HG03571 (cell line): ENCODE results near the gene TBC1D2B.
A peak's percentile ranks its signal among the peaks of the same experiment; 100 is the strongest.

Experiments used
- ATAC-seq: cut with Tn5 transposase; IDR thresholded peaks from one replicate; pipeline ENCODE4 v1.9.1; 2021; ENCODE audit not compliant: unreplicated experiment

Gene TBC1D2B

GRCh38 chr15:78098131-78098755 lies 20.7 kb upstream of the TBC1D2B start:
- no peak for ATAC-seq

GRCh38 chr15:78097667-78098066 lies 20.2 kb upstream of the TBC1D2B start:
- no peak for ATAC-seq

GRCh38 chr15:78093242-78094020 lies 15.9 kb upstream of the TBC1D2B start:
- ATAC-seq: no peak

- ATAC-seq: no peak
Observed at GRCh38 chr15:78092261-78093041, 14.9 kb upstream of the TBC1D2B start, which contains the start of gene SH2D7. Gene SH2D7 (plus strand): TSS chr15:78092561. CDS start chr15:78092585, 24 bp downstream.

GRCh38 chr15:78090422-78091063 lies 13.0 kb upstream of the TBC1D2B start:
- ATAC-seq: no peak

GRCh38 chr15:78088773-78089080 lies 11.2 kb upstream of the TBC1D2B start:
- no peak for ATAC-seq

- ATAC-seq: no peak
Observed at GRCh38 chr15:78087951-78088772, 10.7 kb upstream of the TBC1D2B start.

GRCh38 chr15:78085928-78086327 lies 8.4 kb upstream of the TBC1D2B start:
- ATAC-seq: no peak

- ATAC-seq: no peak
Observed at GRCh38 chr15:78084449-78084750, 6.9 kb upstream of the TBC1D2B start.

GRCh38 chr15:78083687-78084448 lies 6.4 kb upstream of the TBC1D2B start:
- peak; percentile 49 for ATAC-seq

- no peak for ATAC-seq
Observed at GRCh38 chr15:78083186-78083585, 5.7 kb upstream of the TBC1D2B start.

- no peak for ATAC-seq
Observed at GRCh38 chr15:78082743-78083110, 5.2 kb upstream of the TBC1D2B start.

GRCh38 chr15:78082106-78082742 lies 4.7 kb upstream of the TBC1D2B start:
- ATAC-seq: no peak

GRCh38 chr15:78080088-78080460 lies 2.6 kb upstream of the TBC1D2B start:
- ATAC-seq: no peak

GRCh38 chr15:78079298-78080087 lies 2.0 kb upstream of the TBC1D2B start:
- ATAC-seq: no peak

GRCh38 chr15:78077871-78078210 lies 330 bp upstream of the TBC1D2B start:
- no peak for ATAC-seq

- no peak for ATAC-seq
Observed at GRCh38 chr15:78076231-78077052, 1.1 kb downstream of the TBC1D2B start.
